GM19193 (cell line): ENCODE results near the gene MAP7D2.

Experiments used
- POLR2A ChIP-seq: IDR thresholded peaks from 4 replicates; pipeline ENCODE4 v1.6.1; 2011; ENCODE audit not compliant: insufficient read depth, insufficient read length; ENCODE audit errors: extremely low read depth

Gene MAP7D2

DNA sequence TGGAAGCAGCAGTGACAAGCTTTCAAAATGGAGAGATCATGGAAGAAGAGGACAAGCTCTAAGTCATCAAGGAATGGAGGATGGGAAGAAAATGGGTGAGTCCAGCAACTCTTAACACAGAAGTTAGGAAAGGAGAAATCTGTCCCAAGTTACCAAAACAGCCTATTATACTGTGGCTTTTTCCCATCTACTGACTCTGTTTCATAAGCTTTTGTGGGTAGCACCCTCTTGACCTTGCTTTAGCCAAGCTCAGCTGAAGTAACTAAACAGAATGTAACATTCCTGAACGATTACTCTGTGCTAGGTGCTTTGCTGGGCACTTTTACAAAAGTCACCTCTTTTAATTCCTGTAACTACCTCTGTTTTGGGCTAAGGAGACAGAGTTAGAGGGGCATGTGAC is 54.9 kb downstream of the MAP7D2 start:
- TF ChIP-seq POLR2A: no peak

DNA sequence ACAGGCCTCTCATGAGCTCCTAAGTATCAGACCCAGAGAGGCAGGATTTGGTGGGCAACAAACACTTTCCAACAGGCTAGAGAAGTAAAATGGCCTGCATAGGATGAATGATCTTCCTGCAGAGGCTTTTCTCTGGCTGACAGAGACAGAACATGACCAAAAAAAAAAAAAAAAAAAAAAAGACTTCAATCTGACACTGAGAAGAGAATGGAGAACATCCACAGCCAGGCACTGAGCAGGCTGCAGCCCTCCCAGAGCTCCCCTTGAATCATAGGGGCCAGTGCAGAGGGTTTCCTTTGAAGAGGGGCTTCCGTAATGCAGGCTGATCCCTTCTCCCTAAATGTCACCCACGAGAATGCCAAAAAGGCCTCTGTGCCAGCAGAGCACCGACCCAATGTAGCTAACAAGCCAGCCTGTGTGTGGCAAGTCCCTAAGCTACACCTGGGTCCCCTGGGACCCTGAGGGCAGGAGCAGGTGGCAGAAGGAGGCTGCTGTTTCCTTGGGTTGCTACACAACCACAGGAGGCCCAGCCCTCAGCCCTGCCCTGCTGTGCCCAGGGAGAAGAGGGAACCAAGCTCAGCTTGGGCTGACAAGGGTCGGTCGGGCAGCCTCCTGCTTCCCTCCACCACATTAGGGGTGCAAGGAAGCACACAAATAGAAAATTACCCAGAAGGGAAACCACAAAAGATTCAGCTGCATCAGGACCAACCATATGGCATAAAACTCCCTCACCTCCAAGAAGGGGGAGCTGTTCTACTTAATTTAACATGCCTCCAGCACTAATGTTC is 55.6 kb downstream of the MAP7D2 start:
- no peak for TF ChIP-seq POLR2A

GRCh38 chrX:20059467-20060128 is 57.1 kb downstream of the MAP7D2 start:
- no peak for TF ChIP-seq POLR2A

DNA sequence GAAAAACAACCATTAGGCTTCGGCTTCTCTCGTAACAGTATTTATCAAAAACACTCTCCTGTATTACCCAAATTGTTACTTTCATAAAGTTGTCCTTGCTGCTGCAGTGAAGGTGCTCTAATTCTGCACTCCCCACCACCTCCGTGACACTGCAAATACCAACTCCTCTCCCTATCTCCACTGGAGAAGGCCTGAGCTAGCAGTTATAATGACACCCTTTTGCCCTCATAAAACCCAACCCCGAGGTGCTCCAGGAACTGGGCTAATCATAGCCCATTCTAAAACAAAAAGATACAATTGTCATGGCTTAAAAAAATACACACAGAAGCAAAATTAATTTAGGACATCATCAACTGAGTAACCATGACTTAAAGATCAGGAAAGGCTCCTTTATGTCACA is 59.2 kb downstream of the MAP7D2 start:
- TF ChIP-seq POLR2A: no peak

- TF ChIP-seq POLR2A: no peak
These were observed 60.0 kb downstream of the MAP7D2 start for GRCh38 chrX:20056704-20057103.

- no peak for TF ChIP-seq POLR2A
These were observed 63.2 kb downstream of the MAP7D2 start for GRCh38 chrX:20053537-20053936.

GRCh38 chrX:20046864-20047263 is 69.8 kb downstream of the MAP7D2 start:
- no peak for TF ChIP-seq POLR2A

- TF ChIP-seq POLR2A: no peak
These were observed 70.5 kb downstream of the MAP7D2 start for GRCh38 chrX:20046223-20046622.

GRCh38 chrX:20042221-20042620 is 74.5 kb downstream of the MAP7D2 start:
- no peak for TF ChIP-seq POLR2A

- no peak for TF ChIP-seq POLR2A
These were observed 77.7 kb downstream of the MAP7D2 start for GRCh38 chrX:20038966-20039365.

DNA sequence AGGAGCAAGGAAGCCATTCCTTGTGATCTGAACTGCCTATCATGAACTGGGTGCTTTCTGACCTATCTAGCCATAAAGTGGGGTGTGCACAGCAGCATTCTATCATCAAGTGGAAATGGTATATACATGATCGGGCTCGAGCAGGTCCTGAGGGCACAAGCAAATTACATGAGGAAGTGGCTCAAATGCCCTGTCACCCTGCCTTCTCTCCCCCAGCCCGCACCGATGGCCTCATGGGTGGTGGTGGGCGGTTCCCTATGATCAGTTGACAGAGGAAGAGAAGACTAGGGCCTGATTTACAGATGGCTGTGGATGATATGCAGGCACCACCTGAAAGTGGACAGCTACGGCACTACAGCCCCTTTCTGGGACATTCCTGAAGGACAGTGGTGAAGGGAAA is 79.5 kb downstream of the MAP7D2 start:
- no peak for TF ChIP-seq POLR2A

DNA sequence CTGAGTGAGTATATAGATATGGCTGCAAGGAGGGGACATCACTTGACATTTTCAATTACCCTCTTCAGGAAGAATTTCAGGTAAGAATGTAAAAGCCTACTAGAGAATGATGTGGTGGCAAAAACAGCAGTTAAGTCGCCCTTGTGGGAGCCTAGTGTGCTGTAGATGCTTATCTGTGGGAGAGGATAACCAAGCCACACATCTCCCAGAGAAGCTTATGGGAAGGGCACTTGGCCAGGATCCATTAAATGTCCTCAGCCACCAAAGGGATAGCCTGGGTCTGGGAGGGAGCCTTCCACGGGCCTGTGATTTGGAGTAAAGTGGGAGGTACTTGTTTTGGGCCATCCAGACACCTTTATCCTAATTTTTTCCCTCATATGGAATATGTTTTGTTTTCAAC is 84.5 kb downstream of the MAP7D2 start:
- TF ChIP-seq POLR2A: no peak

GRCh38 chrX:20029728-20030127 is 87.0 kb downstream of the MAP7D2 start:
- TF ChIP-seq POLR2A: no peak

DNA sequence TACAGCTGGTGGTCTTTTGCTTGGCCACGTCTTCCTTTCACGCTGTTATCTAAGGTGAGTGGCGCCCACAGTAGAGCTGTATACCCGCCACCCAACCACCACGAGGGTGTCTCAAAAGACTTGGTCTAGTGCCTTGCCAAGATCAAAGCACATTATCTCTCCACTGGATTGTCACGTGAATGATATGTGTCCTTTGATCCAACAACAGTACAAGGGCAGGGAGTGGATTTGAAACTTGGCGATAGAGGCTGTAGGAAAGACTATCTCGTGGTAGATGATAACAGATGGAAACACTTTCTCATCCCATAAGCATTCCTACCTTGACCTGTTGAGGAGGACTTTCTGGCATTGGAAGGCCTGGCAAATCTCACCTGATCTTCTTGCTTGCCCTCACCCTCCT is 88.1 kb downstream of the MAP7D2 start:
- TF ChIP-seq POLR2A: no peak

- no peak for TF ChIP-seq POLR2A
These were observed 90.4 kb downstream of the MAP7D2 start for GRCh38 chrX:20026278-20026677.

DNA sequence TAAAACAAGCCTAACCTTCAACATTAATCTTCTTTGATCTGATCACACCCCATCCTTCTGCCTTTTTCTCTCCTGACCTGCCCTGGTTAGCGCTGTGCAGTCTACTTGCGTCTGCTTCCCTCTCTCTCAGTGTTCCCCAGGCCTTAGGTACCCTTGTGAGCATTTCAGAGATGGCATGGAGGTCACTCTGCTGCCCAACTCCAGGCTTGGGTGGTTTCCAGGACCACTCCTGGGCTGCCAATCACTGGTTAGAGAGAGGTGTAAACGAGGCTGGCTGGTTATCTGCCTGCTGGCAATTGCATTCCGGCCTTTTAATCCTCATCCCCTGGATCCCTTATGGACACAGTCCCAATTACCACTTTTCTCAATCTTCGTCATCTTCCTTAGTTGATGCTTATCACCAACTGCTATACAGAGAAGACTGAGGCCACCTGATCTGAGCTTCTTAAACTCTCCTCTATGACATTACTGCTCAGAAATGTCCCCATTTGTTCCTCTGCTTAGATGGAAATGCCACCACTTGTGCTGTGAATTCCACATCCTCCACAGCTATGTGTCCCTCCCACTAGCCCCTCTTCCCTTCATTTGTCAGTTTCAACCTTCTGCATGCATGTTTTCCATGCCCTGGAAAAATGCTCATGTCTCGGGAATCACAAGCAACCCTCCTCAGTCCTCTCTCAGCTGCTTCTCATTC is 96.9 kb downstream of the MAP7D2 start:
- no peak for TF ChIP-seq POLR2A
